Caki2 (cell line): ENCODE measurements around the gene CARD8. TPM values are rescaled to one million over a fixed set of nuclear protein-coding genes. Genes with fewer than 3 reads are reported as not detected.

Source experiments
- total RNA-seq: library from RNA; depleted of rRNA; stranded (reverse); fragments of >200 nt; shearing (Covaris generic); gene quantifications from 2 replicates; pipeline ENCODE4 v1.2.3, GENCODE V29; 2014; ENCODE audit warnings: low replicate concordance; rRNA removed

CARD8 gene
- total RNA-seq, 1 experiment from 2014 or later, result 13.5 TPM

Other genes with a start within 250 kb of the CARD8 start
- not detected in 2 replicates for gene CABP5, start 211.8 kb downstream of the CARD8 start, total RNA-seq
- gene PLA2G4C, start 145.1 kb downstream of the CARD8 start, total RNA-seq, result 19.9 and 22.9 TPM in 2 replicates
- gene LIG1, start 85.6 kb downstream of the CARD8 start, total RNA-seq, result 131 and 146 TPM in 2 replicates
- 0.96 and 7.0 TPM in 2 replicates for gene ZSWIM9, start 85.2 kb downstream of the CARD8 start, total RNA-seq
- 7.1 and 7.9 TPM in 2 replicates for gene ZNF114, start 14.2 kb upstream of the CARD8 start, total RNA-seq
- 119 and 124 TPM in 2 replicates for gene EMP3, start 69.6 kb upstream of the CARD8 start, total RNA-seq
- gene TMEM143, start 108.0 kb upstream of the CARD8 start, total RNA-seq, result 7.6 and 12.2 TPM in 2 replicates
- 0.20 TPM in 1 of 2 replicates, not detected in the other for gene SYNGR4, start 108.5 kb upstream of the CARD8 start, total RNA-seq
- 119 and 155 TPM in 2 replicates for gene KDELR1, start 135.6 kb upstream of the CARD8 start, total RNA-seq
- 0.34 TPM in 1 of 2 replicates, not detected in the other for gene GRIN2D, start 137.8 kb upstream of the CARD8 start, total RNA-seq
- 89.6 and 91.1 TPM in 2 replicates for gene GRWD1, start 190.1 kb upstream of the CARD8 start, total RNA-seq
- gene KCNJ14, start 199.7 kb upstream of the CARD8 start, total RNA-seq, result 0.37 and 0.78 TPM in 2 replicates
- gene CYTH2, start 213.5 kb upstream of the CARD8 start, total RNA-seq, result 121 and 164 TPM in 2 replicates